ENCODE results near the gene ROPN1B.
"Not testable (repeated sequence)": the region's sequence is repeated elsewhere in the genome, so short reads cannot be mapped to it uniquely, and the experiment has no call there.

ROPN1B gene

GRCh38 chr3:125968701-125969592 is at the start of gene ROPN1B:
Gene ROPN1B (plus strand): TSS chr3:125969178. CDS start chr3:125972055, 2,877 bp downstream.
- not testable (repeated sequence) for DNase-seq

DNA sequence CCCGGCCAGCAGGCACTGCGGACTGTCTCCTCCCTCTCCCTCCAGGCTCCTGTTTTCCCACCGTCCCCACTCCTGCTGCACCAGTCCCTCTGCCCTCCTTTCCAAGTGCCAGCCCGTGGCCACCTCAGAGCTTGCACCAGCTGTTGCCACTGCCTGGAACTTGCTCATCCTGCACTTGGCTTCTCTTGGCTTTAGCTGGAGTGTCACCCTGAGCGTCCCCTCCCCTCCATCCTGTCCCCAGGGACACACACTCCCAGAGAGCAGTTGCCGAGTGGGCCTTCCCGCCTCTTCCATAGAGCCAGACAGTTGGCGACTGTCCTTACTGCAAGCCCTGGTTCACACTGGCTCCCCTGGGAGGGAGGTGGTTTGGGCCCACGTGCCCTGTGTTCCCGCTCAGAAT is 48.8 kb upstream of the ROPN1B start:
- not testable (repeated sequence) for DNase-seq

- DNase-seq = not testable (repeated sequence)
Observed at GRCh38 chr3:125920751-125921279, 48.2 kb upstream of the ROPN1B start.

DNA sequence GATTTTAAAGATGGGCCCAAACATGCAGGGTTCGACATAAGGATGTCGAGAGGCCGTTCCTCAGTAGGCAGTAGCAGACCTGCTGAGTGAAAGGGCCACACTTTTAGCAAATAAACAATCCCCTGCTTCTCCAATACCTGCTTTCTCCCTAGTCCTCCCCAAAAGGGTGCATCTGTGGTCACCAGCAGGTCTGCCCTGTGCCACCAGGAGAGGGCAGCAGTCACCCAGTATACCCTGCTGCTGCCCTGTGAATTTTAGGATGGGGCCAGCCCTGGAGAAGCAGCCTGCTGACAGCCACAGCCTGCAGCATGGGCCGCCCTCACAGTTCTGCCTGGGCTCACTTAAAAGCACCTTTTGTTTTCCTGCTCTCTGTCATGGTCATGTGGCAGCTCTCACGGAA is 47.3 kb upstream of the ROPN1B start:
- DNase-seq = peak; percentile 39

- DNase-seq = not testable (repeated sequence)
Observed at GRCh38 chr3:125923324-125924115, 45.5 kb upstream of the ROPN1B start.

- DNase-seq = not testable (repeated sequence)
Observed at GRCh38 chr3:125924276-125924675, 44.7 kb upstream of the ROPN1B start.

GRCh38 chr3:125925727-125926126 is 43.3 kb upstream of the ROPN1B start:
- DNase-seq = not testable (repeated sequence)

DNA sequence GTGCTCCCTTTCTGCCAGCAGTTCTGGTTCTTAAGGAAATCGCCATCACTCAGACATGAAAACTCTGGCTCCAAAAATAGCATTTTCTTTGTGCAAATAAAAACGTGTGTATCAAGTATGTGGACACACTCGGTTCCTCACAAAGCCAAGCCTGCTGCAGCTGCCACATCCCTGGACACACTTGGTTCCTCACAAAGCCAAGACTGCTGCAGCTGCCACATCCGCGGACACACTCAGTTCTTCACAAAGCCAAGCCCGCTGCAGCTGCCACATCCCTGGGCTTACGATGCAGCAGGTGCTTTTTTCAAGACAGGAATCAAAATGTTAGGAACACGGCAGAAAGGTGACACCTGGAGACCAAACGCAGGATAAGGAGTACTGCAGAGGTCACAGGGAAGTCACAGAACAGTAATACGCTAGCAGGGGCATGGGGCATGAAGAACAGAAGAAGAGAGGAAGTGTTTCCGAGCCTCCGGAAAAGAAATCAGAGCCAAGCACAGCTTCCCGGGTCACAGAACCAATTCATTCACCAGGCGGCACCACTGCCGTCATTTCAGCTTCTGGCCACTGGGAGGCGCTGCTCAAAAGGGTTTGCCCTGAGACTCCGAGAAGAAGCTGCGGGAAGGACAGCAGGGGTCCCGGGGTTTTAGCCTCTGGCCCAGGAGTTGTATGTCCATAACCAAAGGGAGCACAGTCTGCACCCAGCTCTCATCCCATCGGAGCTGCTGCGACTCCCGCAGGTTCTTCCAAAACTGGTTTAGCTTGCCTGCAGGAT is 40.0 kb upstream of the ROPN1B start:
- peak; percentile 75 for DNase-seq

GRCh38 chr3:125929765-125930164 is 39.2 kb upstream of the ROPN1B start:
- DNase-seq = not testable (repeated sequence)

DNA sequence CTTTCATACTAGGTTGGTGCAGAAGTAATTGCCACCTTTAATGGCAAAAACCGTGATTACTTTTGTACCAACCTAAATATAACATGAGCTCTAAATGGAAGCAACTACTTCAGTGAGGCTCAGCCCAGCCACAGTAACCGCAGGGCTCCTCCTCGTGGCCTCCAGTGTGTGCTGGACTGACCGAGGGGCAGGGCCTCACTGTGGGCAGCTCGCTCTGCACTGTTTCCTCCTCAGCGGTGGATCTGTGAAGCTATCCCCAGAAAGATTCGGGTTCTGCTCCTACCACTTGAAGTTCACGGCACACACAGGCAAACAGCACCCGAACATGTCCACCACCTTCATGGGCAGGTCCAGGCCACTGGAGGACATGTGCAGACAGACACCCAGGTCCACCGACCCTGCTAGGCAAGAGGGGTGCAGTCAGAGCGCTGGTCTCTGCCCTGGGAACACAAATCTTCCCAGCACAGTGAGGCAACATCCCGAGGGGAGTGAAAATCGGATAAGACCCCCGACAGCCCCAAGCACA is 37.6 kb upstream of the ROPN1B start:
- not testable (repeated sequence) for DNase-seq

- not testable (repeated sequence) for DNase-seq
Observed at GRCh38 chr3:125933397-125934173, 35.4 kb upstream of the ROPN1B start.

DNA sequence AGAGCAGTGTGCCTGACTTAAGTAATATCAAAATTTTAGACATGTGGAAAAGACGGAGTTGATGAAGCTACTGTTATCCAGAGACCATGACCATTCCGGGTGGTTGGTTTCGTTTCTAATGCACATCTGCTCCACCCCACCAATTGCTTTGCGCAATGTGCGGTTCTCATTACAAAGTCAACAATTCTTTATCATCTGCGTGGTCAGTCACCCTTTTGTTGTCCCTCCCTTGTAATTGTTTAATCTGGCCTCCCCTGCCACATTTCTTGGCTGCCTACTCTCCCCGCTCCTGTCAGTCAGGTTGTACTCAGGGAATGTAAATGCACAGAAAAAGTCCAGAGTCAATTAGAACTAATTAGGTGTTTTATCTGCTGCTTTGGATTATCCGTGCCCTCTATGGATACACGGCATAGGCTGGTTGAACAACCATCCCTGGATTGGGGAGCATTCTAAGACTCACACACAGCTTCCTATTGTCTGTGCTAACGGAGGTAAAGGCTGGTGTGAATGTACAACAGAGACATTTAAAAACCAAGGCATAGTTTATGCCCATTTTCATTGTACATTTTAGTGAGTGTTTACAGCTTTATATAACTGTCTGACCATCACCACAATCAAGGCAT is 33.6 kb upstream of the ROPN1B start:
- not testable (repeated sequence) for DNase-seq

DNA sequence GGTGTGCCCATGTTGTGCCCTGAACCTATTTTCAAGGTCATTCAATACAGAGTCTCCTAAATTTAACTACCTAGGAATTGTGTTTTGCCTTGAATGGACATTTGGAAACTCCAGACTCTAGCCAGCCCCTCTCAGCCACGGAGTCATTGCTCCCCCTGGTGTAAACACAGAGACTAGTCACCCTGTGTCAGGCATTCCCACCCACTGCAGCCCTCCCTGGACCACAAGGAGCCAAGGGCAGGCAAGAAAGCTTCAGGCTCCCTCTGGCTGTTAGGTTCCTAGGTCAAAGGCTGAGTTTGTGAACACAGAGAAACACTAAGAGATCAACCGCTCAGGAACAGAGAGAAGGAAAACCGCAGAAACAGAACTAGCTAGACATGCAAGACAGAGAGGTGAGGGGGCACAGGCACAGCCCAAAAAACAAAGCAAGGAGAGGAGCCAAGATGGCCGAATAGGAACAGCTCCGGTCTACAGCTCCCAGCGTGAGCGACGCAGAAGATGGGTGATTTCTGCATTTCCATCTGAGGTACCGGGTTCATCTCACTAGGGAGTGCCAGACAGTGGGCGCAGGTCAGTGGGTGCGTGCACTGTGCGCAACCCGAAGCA is 32.7 kb upstream of the ROPN1B start:
- DNase-seq = not testable (repeated sequence)

DNA sequence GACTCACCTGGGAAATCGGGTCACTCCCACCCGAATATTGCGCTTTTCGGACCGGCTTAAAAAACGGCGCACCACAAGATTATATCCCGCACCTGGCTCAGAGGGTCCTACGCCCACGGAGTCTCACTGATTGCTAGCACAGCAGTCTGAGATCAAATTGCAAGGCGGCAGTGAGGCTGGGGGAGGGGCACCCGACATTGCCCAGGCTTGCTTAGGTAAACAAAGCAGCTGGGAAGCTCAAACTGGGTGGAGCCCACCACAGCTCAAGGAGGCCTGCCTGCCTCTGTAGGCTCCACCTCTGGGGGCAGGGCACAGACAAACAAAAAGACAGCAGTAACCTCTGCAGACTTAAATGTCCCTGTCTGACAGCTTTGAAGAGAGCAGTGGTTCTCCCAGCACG is 32.1 kb upstream of the ROPN1B start:
- not testable (repeated sequence) for DNase-seq

GRCh38 chr3:125947806-125948205 is 21.2 kb upstream of the ROPN1B start:
- DNase-seq = not testable (repeated sequence)

DNA sequence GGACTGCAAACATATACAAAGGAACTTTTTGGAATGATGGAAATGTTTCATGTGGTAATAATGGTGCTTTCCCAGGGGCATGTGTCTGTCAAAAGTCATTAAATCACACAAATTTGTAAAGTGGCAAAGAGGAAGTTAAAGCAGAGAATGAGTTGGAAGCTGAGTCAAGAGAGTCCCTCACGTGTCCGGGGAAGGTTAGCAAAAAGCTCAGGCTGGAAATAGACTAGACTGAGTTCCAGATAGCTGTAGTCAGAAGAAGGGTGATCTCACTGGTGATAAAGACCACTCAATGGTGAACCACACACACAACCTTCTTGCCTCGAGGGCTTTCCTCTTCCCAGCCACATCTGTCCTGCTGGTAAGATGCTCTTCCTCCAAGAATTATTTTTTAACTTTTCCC is 20.1 kb upstream of the ROPN1B start:
- not testable (repeated sequence) for DNase-seq

GRCh38 chr3:125951176-125951575 is 17.8 kb upstream of the ROPN1B start:
- DNase-seq = not testable (repeated sequence)

DNA sequence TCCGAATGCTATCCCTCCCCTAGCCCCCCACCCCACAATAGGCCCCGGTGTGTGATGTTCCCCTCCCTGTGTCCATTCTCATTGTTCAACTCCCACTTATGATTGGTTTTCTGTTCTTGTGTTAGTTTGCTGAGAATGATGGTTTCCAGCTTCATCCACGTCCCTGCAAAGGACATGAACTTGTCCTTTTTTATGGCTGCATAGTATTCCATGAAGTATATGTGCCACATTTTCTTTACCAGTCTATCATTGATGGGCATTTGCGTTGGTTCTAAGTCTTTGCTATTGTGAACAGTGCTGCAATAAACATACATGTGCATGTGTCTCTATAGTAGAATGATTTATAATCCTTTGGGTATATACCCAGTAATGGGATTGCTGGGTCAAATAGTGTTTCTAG is 12.0 kb upstream of the ROPN1B start:
- not testable (repeated sequence) for DNase-seq

GRCh38 chr3:125957674-125958510 is 11.1 kb upstream of the ROPN1B start:
- DNase-seq = no peak

All from DMS79 treated with DMSO at 0.1 percent for 48 hours (cell line).